ENCODE measurements around the gene KHDRBS2.

DNA sequence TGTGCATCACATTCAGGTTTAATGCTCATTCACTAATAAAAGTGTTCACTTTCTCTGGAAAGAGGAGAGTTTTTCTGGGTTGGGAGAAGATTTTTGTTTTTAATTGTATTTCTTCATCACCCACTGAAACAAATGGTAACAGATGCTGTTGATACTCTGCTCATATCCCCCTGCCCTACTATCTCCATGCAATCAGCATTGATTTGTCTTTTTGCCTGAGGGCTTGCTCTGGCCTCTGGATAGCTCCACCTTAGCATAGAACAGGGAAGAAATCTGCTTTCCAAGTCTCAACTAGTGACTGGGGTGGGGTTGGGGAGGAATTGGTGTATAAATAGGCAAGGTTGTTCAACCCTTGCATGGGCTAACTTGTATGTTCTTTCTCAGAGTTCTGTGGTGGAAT, 296.4 kb downstream of the KHDRBS2 start:
- no peak for TF ChIP-seq CTCF (IDR thresholded peaks at IDR 0.05)
- no peak for TF ChIP-seq POLR2A (IDR thresholded peaks at IDR 0.05)

All from Peyer's patch (tissue), 4 donors.